ENCODE measurements around the gene DDX10. TPM values are rescaled to one million over a fixed set of nuclear protein-coding genes. Genes with fewer than 3 reads are reported as not detected.

Gene DDX10
- total and polyA plus RNA-seq, 9 of the 15 experiments (the other 6 are each of a cell fraction or from before 2014, with no cell fraction given), result 33.9 to 94.6 (median 50.7) TPM

GRCh38 chr11:108880510-108880909 is 215.6 kb downstream of the DDX10 start (continued):
- TF ChIP-seq, protein P1, sequence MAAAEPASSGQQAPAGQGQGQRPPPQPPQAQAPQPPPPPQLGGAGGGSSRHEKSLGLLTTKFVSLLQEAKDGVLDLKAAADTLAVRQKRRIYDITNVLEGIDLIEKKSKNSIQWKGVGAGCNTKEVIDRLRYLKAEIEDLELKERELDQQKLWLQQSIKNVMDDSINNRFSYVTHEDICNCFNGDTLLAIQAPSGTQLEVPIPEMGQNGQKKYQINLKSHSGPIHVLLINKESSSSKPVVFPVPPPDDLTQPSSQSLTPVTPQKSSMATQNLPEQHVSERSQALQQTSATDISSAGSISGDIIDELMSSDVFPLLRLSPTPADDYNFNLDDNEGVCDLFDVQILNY (CRISPR knock-in tag; IDR thresholded peaks at IDR 0.05), result no peak
- no peak for TF ChIP-seq NR2C1 (IDR thresholded peaks at IDR 0.05)
- no peak for TF ChIP-seq NR2C1 (tag; IDR thresholded peaks at IDR 0.05)

- CTCF ChIA-PET (ENCODE audit: low intra/inter-chr PET ratio), result no interaction called here
- no peak for DNase-seq (ENCODE audit: extremely low read depth in 1 of 4, low spot score in 3 of 4)
- Histone ChIP-seq H3K9ac (ENCODE audit: insufficient read depth in 1 of 2, low read depth in 2 of 2, low read length in 2 of 2) (no peak overlapping the region), H3K9me1 (ENCODE audit: control insufficient read depth, insufficient read depth, low read length) (no peaks in the 10 kb centered on the region), H4K20me1 (replicated peaks; ENCODE audit: control insufficient read depth, insufficient read depth, low read length) (peaks cover 3% of the 10 kb centered on the region; the same call in 1 of the 2 replicates), H3K4me3 (no peak overlapping the region), H2AFZ (ENCODE audit: low read depth, low read length) (no peak overlapping the region), H3K4me2 (ENCODE audit: insufficient read depth, low read length) (no peak overlapping the region), H3K79me2 (ENCODE audit: control insufficient read depth, insufficient read depth, low read length) (no peaks in the 10 kb centered on the region), H3K27ac (ENCODE audit: extremely low read depth, low read depth, low read length) (no peak overlapping the region), H3K9me3 (replicated peaks; ENCODE audit: control insufficient read depth, insufficient read depth, low read depth, low read length) (no peaks in the 10 kb centered on the region), H3K27me3 (ENCODE audit: control insufficient read depth in 2 of 2, insufficient read depth in 2 of 2, low read length in 2 of 2) (no peaks in the 10 kb centered on the region), H3K36me3 (ENCODE audit: control insufficient read depth, insufficient read depth, low read length) (no peaks in the 10 kb centered on the region), H3K4me1 (replicated peaks in 1 of 2; ENCODE audit: control insufficient read depth in 2 of 2, insufficient read depth in 2 of 2, low read length in 2 of 2) (no peaks in the 10 kb centered on the region)
- no peak for FAIRE-seq
- no peak for ATAC-seq
- intact Hi-C loops (cut with micrococcal nuclease), result no loop called here
- no TSS peak for BruUV-seq (replicated peaks)
- TF ChIP-seq ARID4B (CRISPR knock-in tag; IDR thresholded peaks at IDR 0.05) (no peak), FOSL1 (tag; conservative IDR thresholded peaks at IDR 0.05) (no peak), RREB1 (CRISPR knock-in tag; IDR thresholded peaks at IDR 0.05) (no peak), MAFK (IDR thresholded peaks at IDR 0.05; ENCODE audit: low read length) (no peak), SP2 (IDR thresholded peaks at IDR 0.05; ENCODE audit: extremely low read depth, low read depth, low read length, poor library complexity, severe bottlenecking) (no peak)
- POLR2A ChIA-PET, result interaction anchor here (0.6 kb wide), 1 partner anchor 33 kb away, joined by 3 read pairs; no protein-coding TSS in a partner anchor
- in situ Hi-C loops (cut with MboI), result no loop called here
Measured at GRCh38 chr11:108881131-108881530, 216.3 kb downstream of the DDX10 start.
